Activated CD4-positive, CD25-positive, alpha-beta regulatory T cell treated with anti-CD3 and anti-CD28 coated beads, Interleukin-2, amount 50 U/mL, for 16 hours (primary cell): ENCODE data around the gene ATP5F1D.

ENCODE experiments used
- DNase-seq: peaks from one replicate; pipeline ENCODE4 v3.0.0-alpha.2; 2020; ENCODE audit warnings: low read depth, low spot score

The ATP5F1D gene

DNA sequence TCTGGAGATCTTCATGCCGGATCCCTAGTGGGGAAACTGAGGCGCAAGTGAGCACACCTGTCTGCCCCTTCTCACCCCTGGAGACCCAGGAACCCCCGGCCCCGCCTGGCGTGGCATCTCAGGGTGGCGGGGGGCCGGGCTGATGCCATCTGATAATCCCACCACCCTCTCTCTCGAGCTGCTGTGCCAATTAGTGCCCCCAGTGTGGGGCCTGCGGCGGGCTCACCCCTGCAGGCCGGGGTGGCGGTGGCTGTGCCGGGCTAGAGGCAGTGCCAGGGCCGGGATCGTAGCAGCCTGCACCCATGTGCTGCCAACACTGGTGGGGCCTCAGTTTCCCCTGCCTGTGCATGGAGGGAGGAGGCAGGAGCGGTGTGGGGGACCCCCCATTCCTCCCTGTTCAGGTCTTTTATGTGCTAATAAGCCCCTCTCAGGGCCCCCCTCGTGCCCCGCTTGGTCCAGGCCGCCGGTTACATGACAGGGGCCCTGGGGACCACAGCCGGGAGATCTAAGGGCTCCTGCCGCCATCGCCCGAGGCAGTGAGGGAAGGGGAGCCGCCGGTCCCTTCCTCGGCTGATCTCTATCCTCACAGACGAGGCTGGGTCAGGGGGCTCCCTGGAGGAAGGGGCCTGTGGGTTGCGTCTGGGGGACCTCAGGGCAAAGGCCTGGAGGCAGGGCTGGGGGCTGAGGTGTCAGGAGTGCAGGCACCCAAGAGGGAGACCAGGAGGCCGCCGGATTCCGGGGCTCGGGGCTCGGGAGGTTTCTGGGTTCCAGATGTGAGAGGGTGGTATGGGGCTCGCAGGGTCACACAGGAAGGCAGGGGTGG is 52.4 kb downstream of the ATP5F1D start:
- no peak for DNase-seq
